Smooth muscle cell (in vitro differentiated cells): Measurements from ENCODE around the gene MLPH. TPM values are rescaled to one million over a fixed set of nuclear protein-coding genes. Genes with fewer than 3 reads are reported as not detected.

Source experiments
- DNase-seq: peaks from one replicate; lab custom pipeline; 2025; ENCODE audit not compliant: unreplicated experiment; lab: John Stamatoyannopoulos, UW
- H2AFZ ChIP-seq: fragments of 200-600 bp; sonication (generic); 2 replicates; pipeline ENCODE4 v1.6.0; 2016; ENCODE audit warnings: antibody characterized with exemption, low read depth, mild to moderate bottlenecking
- H3F3A ChIP-seq: fragments of 200-600 bp; sonication (generic); 2 replicates; pipeline ENCODE4 v1.6.0; 2017; ENCODE audit warnings: antibody characterized with exemption, low read depth
- H3K27ac ChIP-seq: fragments of 200-600 bp; sonication (generic); 2 replicates; pipeline ENCODE4 v1.5.1; 2016; ENCODE audit warnings: low read depth, mild to moderate bottlenecking
- H3K27me3 ChIP-seq: fragments of 200-600 bp; sonication (generic); 2 replicates; pipeline ENCODE4 v1.6.1; 2016; ENCODE audit warnings: low read depth, mild to moderate bottlenecking
- H3K36me3 ChIP-seq: fragments of 200-600 bp; sonication (generic); 2 replicates; pipeline ENCODE4 v1.5.1; 2016; ENCODE audit warnings: low read depth
- H3K4me1 ChIP-seq: fragments of 200-600 bp; sonication (generic); 2 replicates; pipeline ENCODE4 v1.5.1; 2016; ENCODE audit warnings: low read depth
- H3K4me2 ChIP-seq: fragments of 200-600 bp; sonication (generic); 2 replicates; pipeline ENCODE4 v1.6.0; 2016; ENCODE audit warnings: mild to moderate bottlenecking
- H3K4me3 ChIP-seq: fragments of 200-600 bp; sonication (generic); 2 replicates; pipeline ENCODE4 v1.5.1; 2016; ENCODE audit warnings: mild to moderate bottlenecking
- H3K79me2 ChIP-seq: fragments of 200-600 bp; sonication (generic); 2 replicates; pipeline ENCODE4 v1.6.0; 2016; ENCODE audit warnings: low read depth, mild to moderate bottlenecking
- H3K9ac ChIP-seq: fragments of 200-600 bp; sonication (generic); 2 replicates; pipeline ENCODE4 v1.6.0; 2016; ENCODE audit warnings: low read depth
- H3K9me3 ChIP-seq: fragments of 200-600 bp; sonication (generic); replicated peaks from 2 replicates; pipeline ENCODE4 v1.5.1; 2016; ENCODE audit warnings: low read depth
- H4K20me1 ChIP-seq: fragments of 200-600 bp; sonication (generic); 2 replicates; pipeline ENCODE4 v1.6.0; 2016; ENCODE audit warnings: low read depth
- CTCF ChIP-seq: fragments of 200-600 bp; sonication (generic); IDR thresholded peaks from 2 replicates; pipeline ENCODE4 v1.5.1; 2017; ENCODE audit warnings: borderline replicate concordance, mild to moderate bottlenecking, antibody characterized with exemption; ENCODE audit not compliant: insufficient read depth, poor library complexity, severe bottlenecking
- WGBS: methylation state at CpG from one replicate; pipeline ENCODE4 v1.1.7; 2016; ENCODE audit warnings: low lambda C conversion rate; 5-methylcytosine and 5-hydroxymethylcytosine counted together
- polyA plus RNA-seq: library from polyadenylated mRNA; unstranded; fragments of >200 nt; fragmentation: Nextera tagmentation; extraction: Ambion mirVana; gene quantifications from 2 replicates; pipeline ENCODE4 v1.2.1, GENCODE V29; 2016
- total RNA-seq: library from RNA; depleted of rRNA; stranded (reverse); fragments of >200 nt; gene quantifications from 2 replicates; pipeline ENCODE4 v1.2.3, GENCODE V29; 2014

MLPH gene
- total and polyA plus RNA-seq, 2 experiments from 2014 or later = 32.8 to 36.4 TPM

GRCh38 chr2:237472187-237472712 is 14.8 kb upstream of the MLPH start:
- no peak for DNase-seq
- no peak overlapping the region for H2AFZ ChIP-seq
- no peak overlapping the region for H3K9ac ChIP-seq
- no peaks in the 10 kb centered on the region for H3K9me3 ChIP-seq
- 94% methylated on average over 8 of the region's 8 CpGs for WGBS
- no peaks in the 10 kb centered on the region for H3K36me3 ChIP-seq
- no peak overlapping the region for H3K27ac ChIP-seq
- H3K4me1 ChIP-seq = peaks cover 9% of the 10 kb centered on the region
- no peaks in the 10 kb centered on the region for H4K20me1 ChIP-seq
- TF ChIP-seq CTCF = no peak
- H3K4me2 ChIP-seq = no peak overlapping the region
- no peak overlapping the region for H3K4me3 ChIP-seq
- peaks cover 5% of the 10 kb centered on the region for H3F3A ChIP-seq
- H3K79me2 ChIP-seq = peaks cover 15% of the 10 kb centered on the region
- H3K27me3 ChIP-seq = no peaks in the 10 kb centered on the region

GRCh38 chr2:237472909-237473877 is 13.9 kb upstream of the MLPH start:
- Histone ChIP-seq H3K36me3 (no peaks in the 10 kb centered on the region), H3K9me3 (no peaks in the 10 kb centered on the region), H3K4me3 (no peak overlapping the region), H4K20me1 (no peaks in the 10 kb centered on the region), H3K4me2 (peak overlapping the region; percentile 99), H3K9ac (peak overlapping the region; percentile 81), H2AFZ (no peak overlapping the region), H3F3A (peaks cover 5% of the 10 kb centered on the region), H3K79me2 (peaks cover 16% of the 10 kb centered on the region), H3K27me3 (no peaks in the 10 kb centered on the region), H3K27ac (peak overlapping the region; percentile 99), H3K4me1 (peaks cover 9% of the 10 kb centered on the region)
- 95% methylated on average over 21 of the region's 27 CpGs for WGBS
- DNase-seq = no peak
- no peak for TF ChIP-seq CTCF

GRCh38 chr2:237473878-237474441 is 13.1 kb upstream of the MLPH start:
- peaks cover 9% of the 10 kb centered on the region for H3K4me1 ChIP-seq
- H3K27ac ChIP-seq = peak overlapping the region; percentile 99
- DNase-seq = no peak
- H3K36me3 ChIP-seq = no peaks in the 10 kb centered on the region
- H3F3A ChIP-seq = peaks cover 5% of the 10 kb centered on the region
- H3K4me3 ChIP-seq = peak overlapping the region; percentile 78
- H3K27me3 ChIP-seq = no peaks in the 10 kb centered on the region
- no peak for TF ChIP-seq CTCF
- H3K79me2 ChIP-seq = peaks cover 16% of the 10 kb centered on the region
- H3K9me3 ChIP-seq = no peaks in the 10 kb centered on the region
- WGBS = 71% methylated on average over 10 of the region's 11 CpGs
- H2AFZ ChIP-seq = no peak overlapping the region
- H4K20me1 ChIP-seq = no peaks in the 10 kb centered on the region
- H3K4me2 ChIP-seq = peak overlapping the region; percentile 99
- peak overlapping the region; percentile 97 for H3K9ac ChIP-seq
